Effector CD8-positive, alpha-beta T cell (primary cell): Measurements from ENCODE around the gene ESRRA.
"Not testable (repeated sequence)": the region's sequence is repeated elsewhere in the genome, so short reads cannot be mapped to it uniquely, and the experiment has no call there.

Source experiments
- DNase-seq: peaks from one replicate; lab custom pipeline; 2025; lab: John Stamatoyannopoulos, UW

The ESRRA gene

GRCh38 chr11:64314146-64314804 lies 9.0 kb downstream of the ESRRA start:
- DNase-seq = no peak

GRCh38 chr11:64314805-64315561 lies 9.7 kb downstream of the ESRRA start:
- no peak for DNase-seq

- DNase-seq = not testable (repeated sequence)
Measured at GRCh38 chr11:64315667-64316526, 10.6 kb downstream of the ESRRA start.

GRCh38 chr11:64316672-64317324 lies 11.5 kb downstream of the ESRRA start:
- no peak for DNase-seq

GRCh38 chr11:64317325-64317960 lies 12.1 kb downstream of the ESRRA start, which contains the start of gene TRMT112:
TSS of gene TRMT112 (minus strand) at chr11:64317559. CDS start at chr11:64317526, 33 bp downstream.
- DNase-seq = peak; percentile 92

- DNase-seq = peak; percentile 88
Measured at GRCh38 chr11:64317961-64318765, 12.8 kb downstream of the ESRRA start, which contains the start of gene PRDX5. TSS of gene PRDX5 (plus strand) at chr11:64318121. CDS start at chr11:64318216, 95 bp downstream.

GRCh38 chr11:64318766-64319761 lies 13.7 kb downstream of the ESRRA start:
- DNase-seq = no peak

- no peak for DNase-seq
Measured at GRCh38 chr11:64320556-64320955, 15.2 kb downstream of the ESRRA start.

GRCh38 chr11:64321026-64321425 lies 15.7 kb downstream of the ESRRA start:
- DNase-seq = no peak

- DNase-seq = no peak
Measured at GRCh38 chr11:64321533-64321932, 16.2 kb downstream of the ESRRA start.

GRCh38 chr11:64322925-64323260 lies 17.6 kb downstream of the ESRRA start:
- DNase-seq = no peak

GRCh38 chr11:64323373-64323772 lies 18.0 kb downstream of the ESRRA start:
- no peak for DNase-seq

GRCh38 chr11:64323984-64324383 lies 18.7 kb downstream of the ESRRA start:
- not testable (repeated sequence) for DNase-seq

GRCh38 chr11:64324692-64325469 lies 19.6 kb downstream of the ESRRA start:
- no peak for DNase-seq

- no peak for DNase-seq
Measured at GRCh38 chr11:64327375-64327774, 22.1 kb downstream of the ESRRA start.

GRCh38 chr11:64327993-64328392 lies 22.7 kb downstream of the ESRRA start:
- no peak for DNase-seq

- DNase-seq = no peak
Measured at GRCh38 chr11:64330888-64331287, 25.6 kb downstream of the ESRRA start.
